Measurements from ENCODE around the gene AP1S1. TPM values are rescaled to one million over a fixed set of nuclear protein-coding genes. Genes with fewer than 3 reads are reported as not detected.

The AP1S1 gene
- total and polyA plus RNA-seq, 2 donors (not counting 1 experiment from before 2014, with no cell fraction given), result 10.3 to 16.3 TPM

GRCh38 chr7:101162551-101163278, 8.4 kb downstream of the AP1S1 start:
- ChIA-PET POLR2A (no interaction called here), CTCF (interaction anchor here (2.3 kb wide), 1 partner anchor 19 kb away, joined by 14 read pairs; no protein-coding TSS in a partner anchor)
- 2% methylated on average over 65 of the region's 74 CpGs for WGBS (ENCODE audit: insufficient coverage)
- peaks cover 0 to 3% of the 10 kb centered on the region in 2 experiments for H3K36me3 ChIP-seq (replicated peaks in 1 of 2; ENCODE audit: control extremely low read depth in 1 of 2, control insufficient read depth in 1 of 2, extremely low read depth in 1 of 2, insufficient read depth in 2 of 2, low read length in 1 of 2)
- intact Hi-C loops (cut with micrococcal nuclease), result no loop called here
- H3K4me3 ChIP-seq (ENCODE audit: control extremely low read depth in 1 of 5, extremely low read depth in 1 of 5, insufficient read depth in 1 of 5, low read depth in 2 of 5, low read length in 4 of 5), result peak overlapping the region; percentile 11 to 60 (median 50)
- peak overlapping the region; percentile 54 for H3K27ac Mint-ChIP-seq
- no peak overlapping the region for H3K27ac ChIP-seq (ENCODE audit: low read length in 2 of 2)
- peaks cover 0 to 53% (median 31%) of the 10 kb centered on the region in 4 experiments for H3K27me3 ChIP-seq (replicated peaks in 1 of 4; ENCODE audit: control extremely low read depth in 1 of 4, control insufficient read depth in 3 of 4, insufficient read depth in 4 of 4, low read length in 3 of 4)
- H3K4me3 Mint-ChIP-seq, result peak overlapping the region; percentile 83
- H4K20me1 ChIP-seq (ENCODE audit: control insufficient read depth, insufficient read depth, low read length, poor library complexity, severe bottlenecking), result peaks cover 26% of the 10 kb centered on the region
- H2AFZ ChIP-seq (ENCODE audit: insufficient read depth, low read depth, low read length, poor library complexity, severe bottlenecking), result peak overlapping the region; percentile 54
- peaks cover 0 to 25% (median 3%) of the 10 kb centered on the region in 3 donors for H3K9me3 ChIP-seq (ENCODE audit: control extremely low read depth in 1 of 3, control insufficient read depth in 2 of 3, insufficient read depth in 1 of 3, low read length in 2 of 3)
- H3K4me1 Mint-ChIP-seq, result peaks cover 28% of the 10 kb centered on the region
- H3K9me3 Mint-ChIP-seq (ENCODE audit: insufficient read depth), result no peaks in the 10 kb centered on the region
- no peaks in the 10 kb centered on the region for H3K79me2 ChIP-seq (ENCODE audit: control insufficient read depth, insufficient read depth, low read length)
- peaks cover 44 to 46% of the 10 kb centered on the region in 2 donors for H3K4me1 ChIP-seq (ENCODE audit: control insufficient read depth in 2 of 2, insufficient read depth in 2 of 2, low read length in 2 of 2)
- peak overlapping the region; percentile 99 for H3K4me2 ChIP-seq (replicated peaks; ENCODE audit: low read depth, low read length, poor library complexity, severe bottlenecking)
- H3K9ac ChIP-seq (ENCODE audit: low read length), result peak overlapping the region; percentile 60
- DNase-seq (peak; percentile 42), ATAC-seq (ENCODE audit: low read depth) (no peak)
- TF ChIP-seq, protein P1, sequence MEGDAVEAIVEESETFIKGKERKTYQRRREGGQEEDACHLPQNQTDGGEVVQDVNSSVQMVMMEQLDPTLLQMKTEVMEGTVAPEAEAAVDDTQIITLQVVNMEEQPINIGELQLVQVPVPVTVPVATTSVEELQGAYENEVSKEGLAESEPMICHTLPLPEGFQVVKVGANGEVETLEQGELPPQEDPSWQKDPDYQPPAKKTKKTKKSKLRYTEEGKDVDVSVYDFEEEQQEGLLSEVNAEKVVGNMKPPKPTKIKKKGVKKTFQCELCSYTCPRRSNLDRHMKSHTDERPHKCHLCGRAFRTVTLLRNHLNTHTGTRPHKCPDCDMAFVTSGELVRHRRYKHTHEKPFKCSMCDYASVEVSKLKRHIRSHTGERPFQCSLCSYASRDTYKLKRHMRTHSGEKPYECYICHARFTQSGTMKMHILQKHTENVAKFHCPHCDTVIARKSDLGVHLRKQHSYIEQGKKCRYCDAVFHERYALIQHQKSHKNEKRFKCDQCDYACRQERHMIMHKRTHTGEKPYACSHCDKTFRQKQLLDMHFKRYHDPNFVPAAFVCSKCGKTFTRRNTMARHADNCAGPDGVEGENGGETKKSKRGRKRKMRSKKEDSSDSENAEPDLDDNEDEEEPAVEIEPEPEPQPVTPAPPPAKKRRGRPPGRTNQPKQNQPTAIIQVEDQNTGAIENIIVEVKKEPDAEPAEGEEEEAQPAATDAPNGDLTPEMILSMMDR (IDR thresholded peaks at IDR 0.05), result no peak
- TF ChIP-seq EZH2 (IDR thresholded peaks at IDR 0.05; ENCODE audit: borderline replicate concordance, insufficient read depth, low read depth, low read length, poor library complexity, severe bottlenecking), result no peak
- H3K27me3 Mint-ChIP-seq, result peaks cover 29% of the 10 kb centered on the region
